ENCODE data around the gene HSF2BP.
A peak's percentile ranks its signal among the peaks of the same experiment; 100 is the strongest.

The HSF2BP gene

DNA sequence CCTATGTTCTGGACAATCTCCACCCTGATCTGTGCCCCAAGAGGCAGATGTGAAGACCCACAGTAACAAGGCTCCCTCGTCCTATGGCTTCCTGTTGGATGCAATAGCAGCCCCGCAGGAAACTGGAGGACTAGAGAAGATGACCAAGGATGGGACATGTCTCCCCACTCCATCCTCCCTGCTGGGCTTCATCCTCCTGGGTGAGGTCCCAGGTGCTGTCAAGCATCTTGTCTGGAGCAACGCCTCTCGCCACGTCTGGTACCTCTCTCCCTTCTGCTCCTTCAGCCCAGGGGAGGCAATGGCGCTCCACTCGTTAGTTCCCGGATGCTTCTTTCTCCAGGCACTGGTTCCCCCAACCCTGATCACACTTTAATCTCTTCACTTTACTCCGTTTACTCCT is 11.1 kb downstream of the HSF2BP start:
- DNase-seq, result no peak

- peak; percentile 68 for DNase-seq
Observed at GRCh38 chr21:43646550-43647260, 12.6 kb downstream of the HSF2BP start.

GRCh38 chr21:43645976-43646375 is 13.3 kb downstream of the HSF2BP start:
- DNase-seq, result no peak

GRCh38 chr21:43645136-43645891 is 14.0 kb downstream of the HSF2BP start:
- no peak for DNase-seq

- DNase-seq, result no peak
Observed at GRCh38 chr21:43644609-43645008, 14.7 kb downstream of the HSF2BP start.

DNA sequence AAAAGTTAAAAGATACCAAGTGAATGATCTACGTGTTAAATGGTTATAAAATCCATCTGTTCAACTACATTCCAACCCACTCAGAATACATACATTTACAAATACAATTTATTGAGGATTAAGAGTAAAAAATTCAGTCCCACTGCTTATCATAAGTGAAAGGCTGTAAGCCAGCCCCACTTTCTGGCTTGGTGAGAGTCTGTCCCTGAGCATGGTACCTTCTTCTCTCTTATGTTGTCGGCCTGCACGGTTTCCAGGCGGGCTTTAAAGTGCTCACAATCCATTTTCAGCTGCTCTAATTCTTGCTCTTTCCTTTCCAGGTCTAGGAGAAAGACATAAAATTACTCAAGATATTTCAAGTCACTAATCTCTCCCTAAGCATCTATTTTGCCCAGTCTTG is 15.2 kb downstream of the HSF2BP start:
- DNase-seq, result no peak

DNA sequence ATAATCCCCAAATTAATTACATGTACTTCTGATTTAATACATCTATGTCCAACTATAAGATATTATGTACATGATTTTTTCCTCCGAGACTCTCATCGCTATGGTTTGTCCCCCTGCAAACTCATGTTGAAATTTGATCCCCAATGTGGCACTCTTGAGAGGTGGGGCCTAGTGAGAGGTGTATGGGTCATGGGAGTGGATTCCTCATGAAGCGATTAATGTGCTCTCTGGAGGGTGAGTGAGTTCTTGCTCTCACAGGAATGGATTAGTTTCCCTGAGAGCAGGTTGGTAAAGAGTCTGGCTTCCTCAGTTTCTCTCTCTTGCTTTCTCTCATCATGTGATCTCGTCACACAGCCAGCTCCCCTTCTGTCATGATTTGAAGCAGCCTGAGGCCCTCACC is 16.1 kb downstream of the HSF2BP start:
- no peak for DNase-seq

DNA sequence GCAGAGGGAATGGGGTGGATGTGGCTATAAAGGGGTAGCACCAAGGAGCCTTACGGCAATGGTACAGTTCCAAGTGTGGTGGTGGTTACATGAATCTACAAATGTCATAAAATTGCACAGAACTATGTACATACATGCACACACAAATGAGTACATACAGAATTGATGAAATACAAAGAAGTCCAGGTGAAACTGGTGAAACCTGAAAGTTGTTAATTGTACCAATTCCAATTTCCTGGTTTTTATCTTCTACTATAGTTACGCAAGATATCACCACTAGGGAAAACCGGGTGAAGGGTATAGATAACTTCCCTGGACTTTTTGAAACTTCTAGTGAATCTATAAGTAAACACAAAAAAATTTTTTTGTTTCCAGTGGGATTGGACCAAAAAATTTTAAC is 18.9 kb downstream of the HSF2BP start:
- no peak for DNase-seq

- no peak for DNase-seq
Observed at GRCh38 chr21:43639470-43640353, 19.6 kb downstream of the HSF2BP start.

GRCh38 chr21:43637530-43638158 is 21.6 kb downstream of the HSF2BP start:
- DNase-seq, result no peak

DNA sequence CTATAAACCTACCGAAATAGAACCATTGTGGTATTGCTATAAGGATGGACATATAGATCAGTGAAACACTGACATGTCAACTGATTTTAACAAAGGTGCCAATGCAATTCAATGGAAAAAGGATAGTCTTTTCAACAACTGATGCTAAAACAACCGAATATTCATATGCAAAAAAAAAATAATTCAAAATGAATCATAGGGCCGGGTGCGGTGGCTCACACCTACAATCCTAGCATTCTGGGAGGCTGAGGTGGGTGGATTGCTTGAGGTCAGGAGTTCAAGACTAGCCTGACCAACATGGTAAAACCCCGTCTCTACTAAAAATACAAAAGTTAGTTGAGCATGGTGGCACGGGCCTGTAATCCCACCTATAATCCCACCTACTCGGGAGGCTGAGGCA is 23.9 kb downstream of the HSF2BP start:
- DNase-seq, result no peak

GRCh38 chr21:43634618-43635017 is 24.7 kb downstream of the HSF2BP start:
- DNase-seq, result no peak

DNA sequence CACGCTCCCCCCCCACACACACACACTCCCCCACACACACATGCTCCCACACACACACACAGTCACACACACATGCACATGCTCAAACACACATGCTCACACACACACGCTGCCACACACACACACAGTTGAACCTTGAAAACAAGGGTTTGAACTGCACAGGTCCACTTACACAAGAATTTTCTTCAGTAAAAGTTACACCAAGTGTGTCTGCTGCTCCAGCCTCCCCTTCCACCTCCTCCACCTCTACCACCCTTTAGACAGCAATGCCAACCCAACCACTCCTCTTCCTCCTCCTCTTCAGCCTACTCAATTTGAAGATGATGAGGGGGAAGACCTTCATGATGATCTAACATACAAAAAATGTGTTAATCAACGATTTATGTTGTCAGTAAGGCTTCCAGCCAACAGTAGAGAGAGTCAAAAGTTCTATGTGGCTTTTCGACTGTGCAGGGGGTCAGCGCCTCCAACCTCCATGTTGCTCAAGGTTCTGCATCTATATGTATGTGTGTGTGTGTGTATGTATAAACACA is 26.8 kb downstream of the HSF2BP start:
- no peak for DNase-seq

DNA sequence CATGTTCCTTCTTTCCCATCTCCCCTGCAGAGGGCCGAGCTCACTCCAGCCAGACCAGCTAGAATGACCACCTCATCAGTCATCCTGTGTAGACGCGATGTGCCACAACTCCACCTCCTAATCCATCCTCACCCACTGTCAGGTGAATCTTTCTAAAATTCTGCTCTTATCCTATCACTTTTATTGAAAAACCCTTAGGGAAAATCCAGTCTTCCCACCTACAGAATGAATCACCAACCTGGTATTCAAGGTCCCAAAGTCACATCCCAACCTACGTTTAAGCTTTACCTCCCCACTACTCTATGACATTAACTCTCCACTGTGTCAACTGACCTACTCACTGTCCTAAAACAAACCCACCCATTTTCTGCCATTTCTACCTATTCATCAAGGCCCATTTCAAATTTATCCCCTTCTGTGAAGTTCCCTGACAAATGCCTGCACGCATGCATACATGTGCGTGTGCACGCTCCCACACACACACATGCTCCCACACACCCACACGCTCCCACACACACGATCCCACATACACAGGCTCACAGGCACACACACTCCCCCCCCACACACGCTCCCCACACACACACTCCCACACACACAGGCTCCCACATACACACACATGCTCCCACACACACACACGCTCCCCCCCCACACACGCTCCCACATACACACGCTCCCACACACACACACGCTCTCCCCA is 27.7 kb downstream of the HSF2BP start:
- DNase-seq, result no peak

DNA sequence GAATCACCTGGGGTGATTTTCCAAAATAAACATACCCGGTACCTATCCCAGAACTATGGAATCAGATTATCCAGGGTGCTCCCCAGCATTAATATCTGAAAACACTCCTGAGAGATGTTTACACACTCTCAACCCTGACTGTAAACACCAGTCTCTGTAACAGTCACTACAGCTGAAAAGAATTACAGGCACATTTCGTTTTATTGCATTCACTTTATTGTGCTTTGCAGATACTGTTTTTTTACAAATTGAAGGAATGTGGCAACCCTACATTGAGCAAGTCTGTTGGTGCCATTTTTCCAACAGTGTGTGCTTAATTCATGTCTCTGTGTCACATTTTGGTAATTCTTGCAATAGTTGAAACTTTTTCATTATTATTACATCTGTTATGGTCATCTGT is 31.8 kb downstream of the HSF2BP start:
- DNase-seq, result no peak

DNA sequence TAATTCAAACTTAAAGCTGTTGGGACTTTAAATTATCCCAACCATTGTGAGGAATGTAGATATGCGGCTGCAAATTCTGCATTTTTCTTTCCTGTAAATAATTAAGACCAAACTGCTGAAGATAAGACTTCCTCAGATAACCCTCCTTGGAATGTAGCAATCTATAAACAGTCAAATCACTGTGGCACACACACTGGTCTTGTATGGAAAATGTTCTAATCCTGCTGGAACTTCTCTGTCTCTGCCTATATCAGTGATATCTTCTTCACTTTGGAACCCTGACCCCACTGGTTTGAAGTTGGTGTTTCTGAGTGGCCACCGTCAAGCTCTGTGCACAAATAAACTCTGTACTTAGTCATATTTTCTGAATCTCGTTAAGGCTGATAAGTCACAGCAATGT is 32.9 kb downstream of the HSF2BP start:
- no peak for DNase-seq

GRCh38 chr21:43624339-43624738 is 34.9 kb downstream of the HSF2BP start:
- DNase-seq, result no peak

DNA sequence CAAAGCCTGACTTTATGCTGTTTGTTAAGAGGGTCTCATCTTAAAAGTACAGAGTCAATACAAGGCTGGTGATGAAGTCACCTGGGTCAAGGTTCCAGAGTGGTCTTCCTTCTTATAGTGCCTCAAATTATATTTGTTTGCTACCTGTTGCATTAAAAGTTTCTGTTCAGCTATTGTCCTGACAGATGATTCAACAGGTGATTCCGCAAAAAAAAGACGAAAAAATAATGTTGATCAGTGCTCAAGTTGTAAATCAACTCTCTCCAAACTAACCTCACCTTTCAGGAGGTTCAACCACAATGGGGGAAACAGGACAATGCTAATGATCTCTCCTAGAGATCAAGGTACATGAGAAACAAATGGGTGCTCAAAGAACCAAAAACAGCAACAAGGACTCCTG is 35.7 kb downstream of the HSF2BP start:
- DNase-seq, result no peak

- DNase-seq, result no peak
Observed at GRCh38 chr21:43622796-43623195, 36.5 kb downstream of the HSF2BP start.

GRCh38 chr21:43619856-43620255 is 39.4 kb downstream of the HSF2BP start:
- no peak for DNase-seq

DNA sequence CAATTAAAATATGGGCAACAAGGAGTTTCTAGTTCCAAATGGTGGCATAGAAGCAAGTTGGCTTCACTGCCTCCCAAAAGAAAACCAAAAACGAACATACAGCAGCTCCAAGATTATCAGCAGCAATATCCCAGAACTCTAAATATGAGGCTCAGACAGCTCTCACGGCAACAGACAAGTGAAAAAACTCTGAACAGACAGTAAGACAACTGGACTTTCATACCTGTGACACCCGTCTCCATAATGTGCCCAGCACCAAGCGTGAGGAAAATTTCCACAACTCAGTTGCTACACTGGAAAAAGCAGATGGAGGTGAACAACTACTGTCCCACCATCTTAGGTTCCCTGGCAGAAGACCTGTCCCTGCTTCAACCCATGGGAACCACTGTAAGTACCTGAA is 39.9 kb downstream of the HSF2BP start:
- no peak for DNase-seq

DNA sequence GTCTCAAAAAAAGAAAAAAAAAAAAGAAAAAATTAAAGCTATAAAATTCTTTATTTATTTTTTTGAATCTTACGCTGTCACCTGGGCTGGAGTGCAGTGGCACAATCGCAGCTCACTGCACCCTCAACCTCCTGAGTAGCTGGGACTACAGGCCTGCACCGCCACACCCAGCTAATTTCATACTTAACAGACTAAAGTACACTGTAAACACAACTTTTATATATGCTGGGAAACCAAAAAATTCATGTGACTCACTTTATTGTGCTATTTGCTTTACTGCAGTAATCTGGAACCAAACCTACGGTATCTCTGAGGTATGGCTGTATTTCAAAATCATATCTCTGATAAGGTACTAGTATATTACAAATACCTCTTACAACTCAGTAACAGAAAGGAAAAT is 40.3 kb downstream of the HSF2BP start:
- DNase-seq, result no peak
